ENCODE measurements around the gene NF1.
"Not testable (repeated sequence)": the region's sequence is repeated elsewhere in the genome, so short reads cannot be mapped to it uniquely, and the experiment has no call there.

Gene NF1

GRCh38 chr17:31310886-31311285 is 216.1 kb downstream of the NF1 start:
- H3K36me3 ChIP-seq (replicated peaks; ENCODE audit: low read depth, low read length) = peaks cover 26% of the 10 kb centered on the region
- H3K9ac ChIP-seq (ENCODE audit: low read length) = peak overlapping the region; percentile 97
- no peaks in the 10 kb centered on the region for H3K9me3 ChIP-seq (ENCODE audit: insufficient read depth, low read length)
- no peak overlapping the region for H2AFZ ChIP-seq (ENCODE audit: low read depth, low read length)
- peaks cover 75% of the 10 kb centered on the region for H3K4me1 ChIP-seq (ENCODE audit: low read length)
- H3K4me3 ChIP-seq (ENCODE audit: low read length) = peak overlapping the region; percentile 82
- H3K27ac ChIP-seq (ENCODE audit: low read length) = peak overlapping the region; percentile 98
- H3K79me2 ChIP-seq (ENCODE audit: low read length) = peaks cover 90% of the 10 kb centered on the region
- peaks cover 8% of the 10 kb centered on the region; the same call in 1 of the 2 replicates for H4K20me1 ChIP-seq (ENCODE audit: insufficient read depth, low read length)
- peak overlapping the region; percentile 96 for H3K4me2 ChIP-seq (ENCODE audit: low read length)
- no peaks in the 10 kb centered on the region for H3K27me3 ChIP-seq (ENCODE audit: low read depth, low read length)
- no peak for TF ChIP-seq EZH2phosphoT487 (IDR thresholded peaks at IDR 0.05; ENCODE audit: low read depth)
- no peak for TF ChIP-seq CTCF (IDR thresholded peaks at IDR 0.05; ENCODE audit: low read depth, low read length)

GRCh38 chr17:31311526-31311925 is 216.7 kb downstream of the NF1 start:
- peak overlapping the region; percentile 98 for H3K27ac ChIP-seq (ENCODE audit: low read length)
- peaks cover 90% of the 10 kb centered on the region for H3K79me2 ChIP-seq (ENCODE audit: low read length)
- no peaks in the 10 kb centered on the region for H3K9me3 ChIP-seq (ENCODE audit: insufficient read depth, low read length)
- no peak overlapping the region for H2AFZ ChIP-seq (ENCODE audit: low read depth, low read length)
- peak overlapping the region; percentile 97 for H3K9ac ChIP-seq (ENCODE audit: low read length)
- peaks cover 21% of the 10 kb centered on the region for H3K36me3 ChIP-seq (replicated peaks; ENCODE audit: low read depth, low read length)
- H3K27me3 ChIP-seq (ENCODE audit: low read depth, low read length) = no peaks in the 10 kb centered on the region
- H3K4me1 ChIP-seq (ENCODE audit: low read length) = peaks cover 76% of the 10 kb centered on the region
- peaks cover 7% of the 10 kb centered on the region; the same call in 1 of the 2 replicates for H4K20me1 ChIP-seq (ENCODE audit: insufficient read depth, low read length)
- TF ChIP-seq CTCF (IDR thresholded peaks at IDR 0.05; ENCODE audit: low read depth, low read length) = no peak
- peak overlapping the region; percentile 82 for H3K4me3 ChIP-seq (ENCODE audit: low read length)
- peak overlapping the region; percentile 96 for H3K4me2 ChIP-seq (ENCODE audit: low read length)

- peak overlapping the region; percentile 98 for H3K27ac ChIP-seq (ENCODE audit: low read length)
- H4K20me1 ChIP-seq (ENCODE audit: insufficient read depth, low read length); H3K27me3 ChIP-seq (ENCODE audit: low read depth, low read length); H2AFZ ChIP-seq (ENCODE audit: low read depth, low read length); H3K9me3 ChIP-seq (ENCODE audit: insufficient read depth, low read length): not testable (repeated sequence)
- peaks cover 15% of the 10 kb centered on the region for H3K36me3 ChIP-seq (replicated peaks; ENCODE audit: low read depth, low read length)
- H3K79me2 ChIP-seq (ENCODE audit: low read length) = peaks cover 90% of the 10 kb centered on the region
- peaks cover 78% of the 10 kb centered on the region for H3K4me1 ChIP-seq (ENCODE audit: low read length)
- peak overlapping the region; percentile 82 for H3K4me3 ChIP-seq (ENCODE audit: low read length)
- peak overlapping the region; percentile 96 for H3K4me2 ChIP-seq (ENCODE audit: low read length)
- peak overlapping the region; percentile 97 for H3K9ac ChIP-seq (ENCODE audit: low read length)
Observed at GRCh38 chr17:31312223-31312622, 217.4 kb downstream of the NF1 start.

- Histone ChIP-seq H3K9me3 (ENCODE audit: insufficient read depth, low read length) (no peaks in the 10 kb centered on the region), H2AFZ (ENCODE audit: low read depth, low read length) (no peak within 1 kb of the TSS), H3K4me1 (ENCODE audit: low read length) (peaks cover 75% of the 10 kb centered on the region), H3K9ac (ENCODE audit: low read length) (peak within 1 kb of the TSS; percentile 97), H3K4me3 (ENCODE audit: low read length) (peak within 1 kb of the TSS; percentile 82), H3K4me2 (ENCODE audit: low read length) (peak within 1 kb of the TSS; percentile 96), H3K36me3 (replicated peaks; ENCODE audit: low read depth, low read length) (peaks cover 17% of the 10 kb centered on the region), H3K27me3 (ENCODE audit: low read depth, low read length) (no peaks in the 10 kb centered on the region), H3K79me2 (ENCODE audit: low read length) (peaks cover 88% of the 10 kb centered on the region), H3K27ac (ENCODE audit: low read length) (peak within 1 kb of the TSS; percentile 98), H4K20me1 (ENCODE audit: insufficient read depth, low read length) (no peaks in the 10 kb centered on the region)
- TF ChIP-seq CTCF (IDR thresholded peaks at IDR 0.05; ENCODE audit: low read depth, low read length) = no peak
Observed at GRCh38 chr17:31313982-31314781, 219.4 kb downstream of the NF1 start, which contains the start of gene EVI2B. TSS of gene EVI2B (minus strand) at chr17:31314054. CDS start at chr17:31305609, 8,445 bp downstream.

Measured in OCI-LY3 (cell line).